Fibroblast of lung (primary cell): ENCODE results near the gene TFEC.

Experiments
- EZH2 ChIP-seq: IDR thresholded peaks from 2 replicates; pipeline ENCODE4 v1.5.1; 2012; ENCODE audit warnings: low read length, control low read depth, mild to moderate bottlenecking; ENCODE audit errors: missing control alignments
- TF ChIP-seq, protein P1 (sequence below), 2 donors: IDR thresholded peaks in 1 of 2; conservative IDR thresholded peaks in 1 of 2; 1 replicate in 1 of 2; 2 replicates in 1 of 2; pipeline ENCODE4 v1.5.1; 2011 to 2012; ENCODE audit warnings: low read length in 2 of 2, control low read depth in 1 of 2, inconsistent platforms in 1 of 2, low read depth in 1 of 2, mild to moderate bottlenecking in 1 of 2

DNA sequence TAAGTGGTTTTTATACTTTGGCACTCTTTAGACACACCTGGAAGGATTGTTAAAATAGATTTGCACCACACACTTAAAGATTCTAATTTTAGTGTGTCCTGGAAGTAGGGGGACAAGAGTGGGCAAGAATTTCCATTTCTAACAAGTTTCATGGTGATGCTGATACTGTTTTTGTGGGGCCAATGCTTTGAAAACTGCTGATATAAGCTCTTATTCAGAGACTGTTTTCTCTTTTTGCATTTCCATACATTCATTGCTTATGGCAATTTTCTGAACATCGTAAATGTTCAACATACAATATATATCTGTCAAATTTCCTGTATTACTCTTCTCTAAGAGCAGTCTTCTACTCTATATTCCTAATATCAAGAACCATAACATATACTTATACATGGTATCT lies 79.0 kb downstream of the TFEC start:
- TF ChIP-seq, protein P1, sequence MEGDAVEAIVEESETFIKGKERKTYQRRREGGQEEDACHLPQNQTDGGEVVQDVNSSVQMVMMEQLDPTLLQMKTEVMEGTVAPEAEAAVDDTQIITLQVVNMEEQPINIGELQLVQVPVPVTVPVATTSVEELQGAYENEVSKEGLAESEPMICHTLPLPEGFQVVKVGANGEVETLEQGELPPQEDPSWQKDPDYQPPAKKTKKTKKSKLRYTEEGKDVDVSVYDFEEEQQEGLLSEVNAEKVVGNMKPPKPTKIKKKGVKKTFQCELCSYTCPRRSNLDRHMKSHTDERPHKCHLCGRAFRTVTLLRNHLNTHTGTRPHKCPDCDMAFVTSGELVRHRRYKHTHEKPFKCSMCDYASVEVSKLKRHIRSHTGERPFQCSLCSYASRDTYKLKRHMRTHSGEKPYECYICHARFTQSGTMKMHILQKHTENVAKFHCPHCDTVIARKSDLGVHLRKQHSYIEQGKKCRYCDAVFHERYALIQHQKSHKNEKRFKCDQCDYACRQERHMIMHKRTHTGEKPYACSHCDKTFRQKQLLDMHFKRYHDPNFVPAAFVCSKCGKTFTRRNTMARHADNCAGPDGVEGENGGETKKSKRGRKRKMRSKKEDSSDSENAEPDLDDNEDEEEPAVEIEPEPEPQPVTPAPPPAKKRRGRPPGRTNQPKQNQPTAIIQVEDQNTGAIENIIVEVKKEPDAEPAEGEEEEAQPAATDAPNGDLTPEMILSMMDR (conservative IDR thresholded peaks at IDR 0.05 in 1 of 2, IDR thresholded peaks at IDR 0.05 in 1 of 2; ENCODE audit: low read depth in 1 of 2, low read length in 2 of 2): no peak
- TF ChIP-seq EZH2: no peak
